HEK293 (cell line): ENCODE results near the gene ADGRD2.

Experiments
- CTCF ChIA-PET: fragments of 350-600 bp; formaldehyde crosslinking; extraction: SDS; loops from one replicate; lab custom pipeline; 2021; ENCODE audit warnings: antibody characterized with exemption; lab: Yijun Ruan, JAX
- POLR2A ChIA-PET: fragments of 300-600 bp; formaldehyde crosslinking; extraction: SDS; loops from one replicate; lab custom pipeline; 2020; ENCODE audit warnings: antibody characterized with exemption, inconsistent platforms; lab: Yijun Ruan, JAX
- H3K27ac ChIP-seq: fragments of 200-500 bp; sonication (Bioruptor generic); 2 replicates; pipeline ENCODE4 v1.5.1; 2014; ENCODE audit warnings: low read depth, low read length, control low read depth, inconsistent platforms; ENCODE audit errors: extremely low read depth
- H3K36me3 ChIP-seq, 2 experiments: fragments of 200-500 bp in 1 of 2; sonication (Bioruptor generic) in 1 of 2; 1 replicate in 1 of 2; 2 replicates in 1 of 2; pipeline ENCODE4 v1.5.1; 2014 to 2017; ENCODE audit warnings: inconsistent platforms in 2 of 2, low read length in 2 of 2; ENCODE audit not compliant: control insufficient read depth in 2 of 2, insufficient read depth in 1 of 2
- H3K4me1 ChIP-seq: fragments of 200-500 bp; sonication (Bioruptor generic); 2 replicates; pipeline ENCODE4 v1.5.1; 2014; ENCODE audit warnings: mild to moderate bottlenecking, low read length, inconsistent platforms; ENCODE audit not compliant: control insufficient read depth, insufficient read depth
- H3K4me3 ChIP-seq: 2 replicates; pipeline ENCODE4 v1.5.1; 2011; ENCODE audit warnings: low read depth, mild to moderate bottlenecking, control low read depth, low read length, moderate library complexity
- H3K9me3 ChIP-seq: fragments of 200-500 bp; sonication (Bioruptor generic); 2 replicates; pipeline ENCODE4 v1.5.1; 2014; ENCODE audit warnings: low read depth, low read length, inconsistent platforms; ENCODE audit not compliant: control insufficient read depth, insufficient read depth
- BCL11A ChIP-seq: fragments of 450-650 bp; formaldehyde crosslinking; IDR thresholded peaks from 2 replicates; pipeline ENCODE4 v1.5.1; 2016; ENCODE audit warnings: low read depth, missing biosample characterization, missing genetic modification characterization
- GFI1B ChIP-seq: fragments of 450-650 bp; formaldehyde crosslinking; IDR thresholded peaks from 2 replicates; pipeline ENCODE4 v1.5.1; 2016; ENCODE audit warnings: missing biosample characterization, missing genetic modification characterization
- KLF1 ChIP-seq: fragments of 450-650 bp; formaldehyde crosslinking; IDR thresholded peaks from 2 replicates; pipeline ENCODE4 v1.5.1; 2016; ENCODE audit warnings: missing biosample characterization, missing genetic modification characterization
- MEIS1 ChIP-seq: sonication (generic); formaldehyde crosslinking; IDR thresholded peaks from 2 replicates; pipeline ENCODE4 v1.8.1; 2022; ENCODE audit warnings: missing genetic modification reagents, mild to moderate bottlenecking, borderline replicate concordance
- OSR2 ChIP-seq: fragments of 450-650 bp; formaldehyde crosslinking; IDR thresholded peaks from 2 replicates; pipeline ENCODE4 v1.5.1; 2016; ENCODE audit warnings: missing biosample characterization, missing genetic modification characterization
- SALL2 ChIP-seq: fragments of 450-650 bp; formaldehyde crosslinking; IDR thresholded peaks from 2 replicates; pipeline ENCODE4 v1.5.0; 2017; ENCODE audit warnings: missing biosample characterization, mild to moderate bottlenecking, missing genetic modification characterization, borderline replicate concordance
- ZBTB1 ChIP-seq: fragments of 450-650 bp; formaldehyde crosslinking; IDR thresholded peaks from 2 replicates; pipeline ENCODE4 v1.5.1; 2016; ENCODE audit warnings: missing biosample characterization, missing genetic modification characterization
- ZBTB7A ChIP-seq: fragments of 450-650 bp; formaldehyde crosslinking; IDR thresholded peaks from 2 replicates; pipeline ENCODE4 v1.5.1; 2016; ENCODE audit warnings: low read depth, missing biosample characterization, missing genetic modification characterization
- ZFP37 ChIP-seq: fragments of 450-650 bp; formaldehyde crosslinking; IDR thresholded peaks from 2 replicates; pipeline ENCODE4 v1.5.1; 2016; ENCODE audit warnings: missing biosample characterization, missing genetic modification characterization
- ZFP69B ChIP-seq: fragments of 450-650 bp; formaldehyde crosslinking; IDR thresholded peaks from 2 replicates; pipeline ENCODE4 v1.5.1; 2016; ENCODE audit warnings: missing biosample characterization, missing genetic modification characterization
- ZNF140 ChIP-seq: fragments of 450-650 bp; formaldehyde crosslinking; IDR thresholded peaks from 2 replicates; pipeline ENCODE4 v1.5.1; 2016; ENCODE audit warnings: missing biosample characterization, missing genetic modification characterization
- ZNF148 ChIP-seq: fragments of 450-650 bp; formaldehyde crosslinking; IDR thresholded peaks from 2 replicates; pipeline ENCODE4 v1.5.0; 2017; ENCODE audit warnings: missing biosample characterization, missing genetic modification characterization, borderline replicate concordance
- ZNF16 ChIP-seq: fragments of 450-650 bp; formaldehyde crosslinking; IDR thresholded peaks from 2 replicates; pipeline ENCODE4 v1.5.1; 2016; ENCODE audit warnings: low read depth, missing biosample characterization, missing genetic modification characterization
- ZNF211 ChIP-seq: fragments of 450-650 bp; formaldehyde crosslinking; IDR thresholded peaks from 2 replicates; pipeline ENCODE4 v1.5.1; 2016; ENCODE audit warnings: low read depth, missing biosample characterization, missing genetic modification characterization
- ZNF266 ChIP-seq: fragments of 450-650 bp; formaldehyde crosslinking; IDR thresholded peaks from 2 replicates; pipeline ENCODE4 v1.5.1; 2016; ENCODE audit warnings: missing biosample characterization, missing genetic modification characterization, low read depth
- ZNF350 ChIP-seq: fragments of 450-650 bp; formaldehyde crosslinking; IDR thresholded peaks from 2 replicates; pipeline ENCODE4 v1.5.0; 2017; ENCODE audit warnings: missing biosample characterization, mild to moderate bottlenecking, missing genetic modification characterization
- ZNF354C ChIP-seq: fragments of 450-650 bp; formaldehyde crosslinking; IDR thresholded peaks from 2 replicates; pipeline ENCODE4 v1.5.1; 2016; ENCODE audit warnings: missing biosample characterization, missing genetic modification characterization, low read depth, borderline replicate concordance
- ZNF366 ChIP-seq: fragments of 450-650 bp; formaldehyde crosslinking; conservative IDR thresholded peaks from 2 replicates; pipeline ENCODE4 v1.5.1; 2016; ENCODE audit warnings: missing biosample characterization, missing genetic modification characterization
- ZNF426 ChIP-seq: fragments of 450-650 bp; formaldehyde crosslinking; IDR thresholded peaks from 2 replicates; pipeline ENCODE4 v1.5.1; 2017; ENCODE audit warnings: missing biosample characterization, missing genetic modification characterization, mild to moderate bottlenecking, inconsistent platforms, moderate library complexity
- ZNF510 ChIP-seq: fragments of 450-650 bp; formaldehyde crosslinking; IDR thresholded peaks from 2 replicates; pipeline ENCODE4 v1.5.1; 2018; ENCODE audit warnings: mild to moderate bottlenecking, missing genetic modification characterization, missing biosample characterization; ENCODE audit not compliant: insufficient replicate concordance
- ZNF555 ChIP-seq: fragments of 450-650 bp; formaldehyde crosslinking; conservative IDR thresholded peaks from 2 replicates; pipeline ENCODE4 v1.5.1; 2017; ENCODE audit warnings: missing biosample characterization, mild to moderate bottlenecking, missing genetic modification characterization, inconsistent platforms
- ZNF561 ChIP-seq: fragments of 450-650 bp; IDR thresholded peaks from 2 replicates; pipeline ENCODE4 v1.5.1; 2018; ENCODE audit warnings: missing biosample characterization, missing genetic modification characterization, borderline replicate concordance
- ZNF580 ChIP-seq: fragments of 450-650 bp; formaldehyde crosslinking; IDR thresholded peaks from 2 replicates; pipeline ENCODE4 v1.5.1; 2016; ENCODE audit warnings: missing biosample characterization, missing genetic modification characterization
- ZNF664 ChIP-seq: fragments of 450-650 bp; formaldehyde crosslinking; IDR thresholded peaks from 2 replicates; pipeline ENCODE4 v1.5.1; 2016; ENCODE audit warnings: missing biosample characterization, missing genetic modification characterization
- ZNF707 ChIP-seq: fragments of 450-650 bp; formaldehyde crosslinking; IDR thresholded peaks from 2 replicates; pipeline ENCODE4 v1.5.1; 2016; ENCODE audit warnings: missing biosample characterization, missing genetic modification characterization
- ZNF747 ChIP-seq: fragments of 450-650 bp; formaldehyde crosslinking; IDR thresholded peaks from 2 replicates; pipeline ENCODE4 v1.5.1; 2016; ENCODE audit warnings: missing biosample characterization, missing genetic modification characterization
- ZNF785 ChIP-seq: fragments of 450-650 bp; formaldehyde crosslinking; IDR thresholded peaks from 2 replicates; pipeline ENCODE4 v1.5.1; 2016; ENCODE audit warnings: missing biosample characterization, missing genetic modification characterization
- ZSCAN4 ChIP-seq: fragments of 450-650 bp; formaldehyde crosslinking; IDR thresholded peaks from 2 replicates; pipeline ENCODE4 v1.5.1; 2017; ENCODE audit warnings: missing biosample characterization, missing genetic modification characterization
- TF ChIP-seq, protein P1 (sequence below): fragments of 450-650 bp; formaldehyde crosslinking; IDR thresholded peaks from 2 replicates; pipeline ENCODE4 v1.5.1; 2016; ENCODE audit warnings: missing biosample characterization, missing genetic modification characterization

ADGRD2 gene

DNA sequence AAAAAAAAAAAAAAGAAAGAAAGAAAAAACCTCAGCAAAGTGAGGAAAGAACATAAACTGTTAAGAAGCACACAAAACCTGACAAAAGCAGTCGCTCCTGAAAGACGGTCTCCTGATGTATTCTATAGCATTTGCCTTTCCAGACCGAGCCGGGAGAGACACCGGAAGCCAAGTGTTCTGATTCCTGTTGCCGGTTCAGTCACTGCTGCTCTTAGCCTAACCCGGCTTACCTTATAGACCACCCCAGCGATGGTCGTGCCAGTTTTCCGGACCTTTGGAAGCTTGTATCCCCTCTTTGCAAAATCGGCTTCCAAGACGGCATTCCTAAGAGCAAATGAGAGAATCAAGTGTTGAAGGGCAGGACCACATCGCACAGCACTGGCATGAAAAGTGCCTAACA lies 35.6 kb upstream of the ADGRD2 start:
- peaks cover 28 to 48% of the 10 kb centered on the region in 2 experiments for H3K36me3 ChIP-seq
- H3K9me3 ChIP-seq = no peaks in the 10 kb centered on the region
- H3K27ac ChIP-seq = peak overlapping the region; percentile 40; the same call in 1 of the 2 replicates
- TF ChIP-seq SALL2 (tag by site-specific recombination) (no peak), ZNF555 (tag by site-specific recombination) (no peak), ZNF747 (tag by site-specific recombination) (no peak), ZSCAN4 (no peak), ZNF266 (no peak), ZNF140 (no peak), BCL11A (no peak)
- ChIA-PET POLR2A (no interaction called here), CTCF (interaction anchor here (0.6 to 1.6 kb wide), 6 partner anchors 8 to 852 kb away, joined by 3 to 5 read pairs (median 3); no protein-coding TSS in a partner anchor)
- peaks cover 4% of the 10 kb centered on the region; the same call in 1 of the 2 replicates for H3K4me1 ChIP-seq
- H3K4me3 ChIP-seq = peak overlapping the region; percentile 71

- Histone ChIP-seq H3K4me3 (peak within 1 kb of the TSS; percentile 71), H3K4me1 (peaks cover 4% of the 10 kb centered on the region; the same call in 1 of the 2 replicates), H3K27ac (peak within 1 kb of the TSS; percentile 40; the same call in 1 of the 2 replicates), H3K36me3 (peaks cover 22 to 41% of the 10 kb centered on the region in 2 experiments), H3K9me3 (no peaks in the 10 kb centered on the region)
- ChIA-PET POLR2A (no interaction called here), CTCF (interaction anchor here (0.6 to 1.6 kb wide), 7 partner anchors 9 to 852 kb away, joined by 3 to 5 read pairs (median 3); no protein-coding TSS in a partner anchor)
- TF ChIP-seq ZBTB1 (tag by site-specific recombination) (no peak), KLF1 (tag by site-specific recombination) (no peak), ZNF148 (tag by site-specific recombination) (no peak), ZNF211 (tag by site-specific recombination) (no peak), ZNF707 (tag by site-specific recombination) (no peak), ZNF140 (no peak), ZFP37 (tag by site-specific recombination) (peak; percentile 46; the same call in 1 of the 2 replicates), OSR2 (no peak), ZNF561 (peak; percentile 58; the same call in 1 of the 2 replicates), ZNF580 (tag by site-specific recombination) (peak; percentile 55; the same call in 1 of the 2 replicates), ZNF366 (no peak), ZNF350 (tag by site-specific recombination) (no peak), MEIS1 (CRISPR knock-in tag) (no peak), ZNF664 (no peak), ZNF354C (tag by site-specific recombination) (no peak), ZNF510 (tag by site-specific recombination) (no peak), ZNF16 (tag by site-specific recombination) (no peak), GFI1B (tag by site-specific recombination) (no peak), ZNF785 (tag by site-specific recombination) (no peak), ZNF426 (tag by site-specific recombination) (no peak), ZBTB7A (tag by site-specific recombination) (no peak), ZFP69B (tag by site-specific recombination) (no peak)
- TF ChIP-seq, protein P1, sequence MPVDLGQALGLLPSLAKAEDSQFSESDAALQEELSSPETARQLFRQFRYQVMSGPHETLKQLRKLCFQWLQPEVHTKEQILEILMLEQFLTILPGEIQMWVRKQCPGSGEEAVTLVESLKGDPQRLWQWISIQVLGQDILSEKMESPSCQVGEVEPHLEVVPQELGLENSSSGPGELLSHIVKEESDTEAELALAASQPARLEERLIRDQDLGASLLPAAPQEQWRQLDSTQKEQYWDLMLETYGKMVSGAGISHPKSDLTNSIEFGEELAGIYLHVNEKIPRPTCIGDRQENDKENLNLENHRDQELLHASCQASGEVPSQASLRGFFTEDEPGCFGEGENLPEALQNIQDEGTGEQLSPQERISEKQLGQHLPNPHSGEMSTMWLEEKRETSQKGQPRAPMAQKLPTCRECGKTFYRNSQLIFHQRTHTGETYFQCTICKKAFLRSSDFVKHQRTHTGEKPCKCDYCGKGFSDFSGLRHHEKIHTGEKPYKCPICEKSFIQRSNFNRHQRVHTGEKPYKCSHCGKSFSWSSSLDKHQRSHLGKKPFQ = no peak
Measured at GRCh38 chr9:124415102-124415851, 35.0 kb upstream of the ADGRD2 start, which contains the start of gene PSMB7. PSMB7 (minus strand) TSS chr9:124415442; CDS start chr9:124415425, 17 bp downstream.
